IPS-15b (cell line): Measurements from ENCODE around the gene HLA-DRA.
"Not testable (repeated sequence)": the region's sequence is repeated elsewhere in the genome, so short reads cannot be mapped to it uniquely, and the experiment has no call there.

Experiments used
- H3K27me3 ChIP-seq: one replicate; pipeline ENCODE4 v1.6.1; 2013; ENCODE audit warnings: low read length; ENCODE audit not compliant: control insufficient read depth, insufficient read depth
- H3K36me3 ChIP-seq: one replicate; pipeline ENCODE4 v1.6.1; 2013; ENCODE audit warnings: low read length; ENCODE audit not compliant: control insufficient read depth, insufficient read depth
- H3K4me1 ChIP-seq: one replicate; pipeline ENCODE4 v1.6.1; 2013; ENCODE audit warnings: mild to moderate bottlenecking, low read length; ENCODE audit not compliant: control insufficient read depth, insufficient read depth
- H3K4me3 ChIP-seq: one replicate; pipeline ENCODE4 v1.5.1; 2013; ENCODE audit warnings: low read depth, low read length
- H3K9ac ChIP-seq: one replicate; pipeline ENCODE4 v1.6.1; 2013; ENCODE audit warnings: low read depth, mild to moderate bottlenecking, low read length
- H3K9me3 ChIP-seq: one replicate; pipeline ENCODE4 v1.6.1; 2013; ENCODE audit warnings: mild to moderate bottlenecking, low read length; ENCODE audit not compliant: control insufficient read depth, insufficient read depth

HLA-DRA gene

GRCh38 chr6:32433950-32434349, 5.7 kb upstream of the HLA-DRA start:
- H3K4me1 ChIP-seq, H3K9ac ChIP-seq, H3K36me3 ChIP-seq, H3K4me3 ChIP-seq, H3K9me3 ChIP-seq, H3K27me3 ChIP-seq: not testable (repeated sequence)

GRCh38 chr6:32436186-32436585, 3.5 kb upstream of the HLA-DRA start:
- no peaks in the 10 kb centered on the region for H3K27me3 ChIP-seq
- no peaks in the 10 kb centered on the region for H3K36me3 ChIP-seq
- H3K4me1 ChIP-seq = no peaks in the 10 kb centered on the region
- no peak overlapping the region for H3K4me3 ChIP-seq
- no peaks in the 10 kb centered on the region for H3K9me3 ChIP-seq
- H3K9ac ChIP-seq = no peak overlapping the region

- Histone ChIP-seq H3K36me3 (no peaks in the 10 kb centered on the region), H3K9me3 (no peaks in the 10 kb centered on the region), H3K9ac (no peak overlapping the region), H3K4me3 (no peak overlapping the region), H3K4me1 (no peaks in the 10 kb centered on the region), H3K27me3 (no peaks in the 10 kb centered on the region)
Observed at GRCh38 chr6:32436995-32437836, 2.5 kb upstream of the HLA-DRA start.

GRCh38 chr6:32439139-32439538, 548 bp upstream of the HLA-DRA start:
- H3K4me1 ChIP-seq = no peaks in the 10 kb centered on the region
- no peaks in the 10 kb centered on the region for H3K9me3 ChIP-seq
- H3K36me3 ChIP-seq = no peaks in the 10 kb centered on the region
- H3K4me3 ChIP-seq = no peak overlapping the region
- H3K27me3 ChIP-seq = no peaks in the 10 kb centered on the region
- H3K9ac ChIP-seq = no peak overlapping the region

- Histone ChIP-seq H3K27me3 (no peaks in the 10 kb centered on the region), H3K9me3 (no peaks in the 10 kb centered on the region), H3K4me3 (no peak overlapping the region), H3K36me3 (no peaks in the 10 kb centered on the region), H3K4me1 (no peaks in the 10 kb centered on the region), H3K9ac (no peak overlapping the region)
Observed at GRCh38 chr6:32442243-32442667, 2.6 kb downstream of the HLA-DRA start.

GRCh38 chr6:32442977-32443552, 3.4 kb downstream of the HLA-DRA start:
- no peaks in the 10 kb centered on the region for H3K27me3 ChIP-seq
- H3K4me1 ChIP-seq = no peaks in the 10 kb centered on the region
- H3K4me3 ChIP-seq = no peak overlapping the region
- H3K9me3 ChIP-seq = no peaks in the 10 kb centered on the region
- no peaks in the 10 kb centered on the region for H3K36me3 ChIP-seq
- no peak overlapping the region for H3K9ac ChIP-seq

GRCh38 chr6:32444433-32444832, 4.7 kb downstream of the HLA-DRA start:
- no peak overlapping the region for H3K4me3 ChIP-seq
- no peaks in the 10 kb centered on the region for H3K27me3 ChIP-seq
- H3K9me3 ChIP-seq = no peaks in the 10 kb centered on the region
- H3K4me1 ChIP-seq = no peaks in the 10 kb centered on the region
- H3K36me3 ChIP-seq = no peaks in the 10 kb centered on the region
- no peak overlapping the region for H3K9ac ChIP-seq

- Histone ChIP-seq H3K4me1 (no peaks in the 10 kb centered on the region), H3K9ac (no peak overlapping the region), H3K27me3 (no peaks in the 10 kb centered on the region), H3K4me3 (no peak overlapping the region), H3K36me3 (no peaks in the 10 kb centered on the region), H3K9me3 (no peaks in the 10 kb centered on the region)
Observed at GRCh38 chr6:32445321-32445854, 5.7 kb downstream of the HLA-DRA start.

- Histone ChIP-seq H3K36me3 (no peaks in the 10 kb centered on the region), H3K9ac (no peak overlapping the region), H3K4me1 (no peaks in the 10 kb centered on the region), H3K9me3 (no peaks in the 10 kb centered on the region), H3K4me3 (no peak overlapping the region), H3K27me3 (no peaks in the 10 kb centered on the region)
Observed at GRCh38 chr6:32447932-32448331, 8.2 kb downstream of the HLA-DRA start.

- Histone ChIP-seq H3K27me3 (no peaks in the 10 kb centered on the region), H3K4me3 (no peak overlapping the region), H3K36me3 (no peaks in the 10 kb centered on the region), H3K9ac (no peak overlapping the region), H3K4me1 (no peaks in the 10 kb centered on the region), H3K9me3 (peaks cover 7% of the 10 kb centered on the region)
Observed at GRCh38 chr6:32449088-32449736, 9.5 kb downstream of the HLA-DRA start.

GRCh38 chr6:32457054-32457453, 17.4 kb downstream of the HLA-DRA start:
- H3K27me3 ChIP-seq = no peaks in the 10 kb centered on the region
- H3K4me1 ChIP-seq = no peaks in the 10 kb centered on the region
- H3K9ac ChIP-seq = no peak overlapping the region
- no peak overlapping the region for H3K4me3 ChIP-seq
- peaks cover 7% of the 10 kb centered on the region for H3K9me3 ChIP-seq
- H3K36me3 ChIP-seq = no peaks in the 10 kb centered on the region
